GM23338 (cell line): Measurements from ENCODE around the gene CATSPERZ. TPM values are rescaled to one million over a fixed set of nuclear protein-coding genes. Genes with fewer than 3 reads are reported as not detected.
A peak's percentile ranks its signal among the peaks of the same experiment; 100 is the strongest.

Source experiments
- ATAC-seq: fragments of 200-7000 bp; cut with Tn5 transposase; 3 replicates; pipeline ENCODE4 v1.9.1; 2020
- DNase-seq: peaks from one replicate; pipeline ENCODE4 v3.0.0-alpha.2; 2015; ENCODE audit warnings: low spot score
- H2AFZ ChIP-seq: fragments of 200-600 bp; sonication (generic); 2 replicates; pipeline ENCODE4 v1.8.0; 2016; ENCODE audit warnings: antibody characterized with exemption, mild to moderate bottlenecking, moderate library complexity
- H3F3A ChIP-seq: fragments of 200-600 bp; sonication (generic); replicated peaks from 2 replicates; pipeline ENCODE4 v1.8.0; 2017; ENCODE audit warnings: antibody characterized with exemption, mixed run types, low read depth
- H3K27ac ChIP-seq: fragments of 200-600 bp; sonication (generic); 2 replicates; pipeline ENCODE4 v1.6.1; 2016; ENCODE audit warnings: low read depth
- H3K27me3 ChIP-seq: fragments of 200-600 bp; sonication (generic); 2 replicates; pipeline ENCODE4 v1.8.0; 2016; ENCODE audit warnings: mild to moderate bottlenecking, mixed run types, moderate library complexity; ENCODE audit not compliant: insufficient read depth
- H3K36me3 ChIP-seq: fragments of 200-600 bp; sonication (generic); 2 replicates; pipeline ENCODE4 v1.8.0; 2016; ENCODE audit warnings: mild to moderate bottlenecking; ENCODE audit not compliant: insufficient read depth
- H3K4me1 ChIP-seq: fragments of 200-600 bp; sonication (generic); 2 replicates; pipeline ENCODE4 v1.8.0; 2016; ENCODE audit warnings: mild to moderate bottlenecking, moderate library complexity; ENCODE audit not compliant: insufficient read depth
- H3K4me2 ChIP-seq: fragments of 200-600 bp; sonication (generic); 2 replicates; pipeline ENCODE4 v1.7.1; 2017; ENCODE audit warnings: mixed run types
- H3K4me3 ChIP-seq: fragments of 200-600 bp; sonication (generic); 2 replicates; pipeline ENCODE4 v1.6.1; 2016; ENCODE audit warnings: mixed run types
- H3K79me2 ChIP-seq: fragments of 200-600 bp; sonication (generic); replicated peaks from 2 replicates; pipeline ENCODE4 v1.8.0; 2017; ENCODE audit warnings: mild to moderate bottlenecking; ENCODE audit not compliant: insufficient read depth
- H3K9me2 ChIP-seq: fragments of 200-600 bp; sonication (generic); 2 replicates; pipeline ENCODE4 v1.8.0; 2017; ENCODE audit not compliant: insufficient read depth
- H4K20me1 ChIP-seq: fragments of 200-600 bp; sonication (generic); replicated peaks from 2 replicates; pipeline ENCODE4 v1.8.0; 2017; ENCODE audit warnings: mild to moderate bottlenecking; ENCODE audit not compliant: insufficient read depth
- H3K27ac Mint-ChIP-seq: 2 replicates; pipeline ENCODE4 v1.8.0; 2020; ENCODE audit warnings: inconsistent platforms, mild to moderate bottlenecking, moderate library complexity, mixed read lengths
- H3K27me3 Mint-ChIP-seq: 3 replicates; pipeline ENCODE4 v1.8.0; 2022; ENCODE audit warnings: low read depth, mild to moderate bottlenecking, moderate library complexity, mixed read lengths, inconsistent platforms; ENCODE audit not compliant: insufficient read depth, poor library complexity
- H3K36me3 Mint-ChIP-seq: 3 replicates; pipeline ENCODE4 v1.8.0; 2021; ENCODE audit warnings: low read depth, mild to moderate bottlenecking, inconsistent platforms, moderate library complexity, mixed read lengths
- H3K4me1 Mint-ChIP-seq: 3 replicates; pipeline ENCODE4 v1.8.0; 2020; ENCODE audit warnings: mild to moderate bottlenecking, inconsistent platforms, mixed read lengths
- H3K4me3 Mint-ChIP-seq: 3 replicates; pipeline ENCODE4 v1.8.0; 2021; ENCODE audit warnings: moderate library complexity, mild to moderate bottlenecking, inconsistent platforms, mixed read lengths
- H3K9me3 Mint-ChIP-seq: 3 replicates; pipeline ENCODE4 v1.8.0; 2020; ENCODE audit warnings: moderate library complexity, mild to moderate bottlenecking, inconsistent platforms, mixed read lengths
- CREB1 ChIP-seq: fragments of 250-450 bp; sonication (Bioruptor Pico); IDR thresholded peaks from 2 replicates; pipeline ENCODE4 v1.5.0; 2020; ENCODE audit warnings: low read depth, mild to moderate bottlenecking, moderate library complexity
- CTCF ChIP-seq, 2 experiments: fragments of 200-600 bp in 1 of 2; sonication (generic) in 1 of 2; conservative IDR thresholded peaks; 2 replicates each; pipeline versions ENCODE4 v1.5.1 to v1.6.1; 2016 to 2017; ENCODE audit warnings: antibody characterized with exemption in 2 of 2, low read depth in 2 of 2, mild to moderate bottlenecking in 2 of 2, moderate library complexity in 1 of 2
- ETS1 ChIP-seq: IDR thresholded peaks from 2 replicates; pipeline ENCODE4 v1.6.1; 2016; ENCODE audit warnings: antibody characterized with exemption
- EZH2 ChIP-seq: fragments of 200-600 bp; sonication (generic); IDR thresholded peaks from one replicate; pipeline ENCODE4 v1.8.0; 2017; ENCODE audit warnings: antibody characterized with exemption, mild to moderate bottlenecking, low read depth; ENCODE audit not compliant: unreplicated experiment
- JUNB ChIP-seq: IDR thresholded peaks from one replicate; pipeline ENCODE4 v1.6.1; 2016; ENCODE audit warnings: antibody characterized with exemption; ENCODE audit not compliant: unreplicated experiment
- NANOG ChIP-seq: IDR thresholded peaks from 2 replicates; pipeline ENCODE4 v1.6.1; 2016; ENCODE audit warnings: antibody characterized with exemption, borderline replicate concordance
- POLR2AphosphoS5 ChIP-seq: IDR thresholded peaks from 2 replicates; pipeline ENCODE4 v1.6.1; 2016; ENCODE audit warnings: antibody characterized with exemption, low read depth
- REST ChIP-seq: IDR thresholded peaks from one replicate; pipeline ENCODE4 v1.6.1; 2018; ENCODE audit warnings: antibody characterized with exemption; ENCODE audit not compliant: unreplicated experiment
- STAT1 ChIP-seq: IDR thresholded peaks from one replicate; pipeline ENCODE4 v1.6.1; 2016; ENCODE audit warnings: antibody characterized with exemption; ENCODE audit not compliant: unreplicated experiment
- ZNF114 ChIP-seq: fragments of 250-450 bp; sonication (Bioruptor Pico); IDR thresholded peaks from 2 replicates; pipeline ENCODE4 v1.5.0; 2020; ENCODE audit warnings: mild to moderate bottlenecking, moderate library complexity
- ZNF331 ChIP-seq: fragments of 250-450 bp; sonication (Bioruptor Pico); IDR thresholded peaks from 2 replicates; pipeline ENCODE4 v1.5.0; 2020; ENCODE audit warnings: low read depth, mild to moderate bottlenecking, moderate library complexity
- polyA plus RNA-seq: library from polyadenylated mRNA; unstranded; fragments of >200 nt; fragmentation: Nextera tagmentation; extraction: Ambion mirVana; gene quantifications from 2 replicates; pipeline ENCODE4 v1.2.1, GENCODE V29; 2016
- total RNA-seq: library from RNA; depleted of rRNA; stranded (reverse); fragments of >200 nt; shearing (Covaris generic); gene quantifications from 2 replicates; pipeline ENCODE4 v1.2.3, GENCODE V29; 2014

Gene CATSPERZ
- total and polyA plus RNA-seq, 2 experiments from 2014 or later, result 0.99 TPM; not detected in 1

DNA sequence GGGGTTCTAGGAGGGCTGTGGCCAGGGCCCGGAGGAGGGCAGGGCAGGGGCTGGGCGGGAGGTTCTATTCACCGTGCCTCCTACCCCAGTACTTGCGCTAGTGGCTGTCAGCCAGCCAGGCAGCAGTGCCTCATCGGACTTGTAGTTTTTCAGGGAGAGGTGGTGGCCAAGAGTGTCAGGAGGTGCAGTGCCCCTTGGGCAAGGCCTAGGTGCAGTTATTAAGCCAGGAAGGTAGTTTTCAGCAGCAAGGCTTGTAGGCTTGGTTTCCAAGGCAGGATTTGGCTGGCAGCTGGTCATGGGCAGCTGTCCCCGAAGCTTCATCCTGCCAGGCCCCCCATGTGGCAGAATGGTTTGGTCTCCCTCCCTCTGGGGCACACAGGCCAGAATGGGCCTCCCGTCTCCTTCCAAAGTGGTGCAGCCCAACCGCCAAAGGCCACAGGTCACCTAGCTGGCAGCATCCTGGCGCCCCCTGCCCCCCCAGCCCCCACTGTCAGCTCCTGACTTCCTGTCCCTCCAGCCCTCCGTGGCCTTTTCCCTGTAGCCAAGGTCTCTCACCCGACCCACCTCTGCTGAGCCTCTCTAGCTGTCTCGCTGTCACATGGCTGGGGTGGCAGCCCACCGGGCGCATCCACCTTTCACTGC lies 48.3 kb downstream of the CATSPERZ start:
- H3K27ac Mint-ChIP-seq, result no peak overlapping the region

DNA sequence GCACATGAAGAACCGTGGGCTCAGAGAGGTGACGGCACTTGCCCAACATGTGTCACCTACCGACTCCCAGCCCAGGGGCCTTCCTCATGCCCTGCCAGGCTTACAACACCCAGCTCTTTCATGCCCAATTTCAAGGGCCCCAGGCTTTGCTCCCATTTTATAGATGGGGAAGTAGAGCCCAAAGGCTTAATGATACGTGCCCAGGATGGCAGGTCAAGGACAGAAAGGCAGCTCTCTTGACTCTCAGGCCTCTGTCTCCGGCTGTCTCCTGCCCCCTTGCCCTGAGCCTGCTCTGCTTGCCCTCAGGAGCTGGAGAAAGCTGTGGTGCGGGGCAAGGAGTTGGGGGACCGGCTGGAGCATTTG lies 48.8 kb downstream of the CATSPERZ start:
- H3K4me1 ChIP-seq, result no peaks in the 10 kb centered on the region
- H3K4me3 Mint-ChIP-seq, result no peak overlapping the region
- H3K27me3 ChIP-seq, result no peaks in the 10 kb centered on the region
- no peak overlapping the region for H3K4me2 ChIP-seq
- ATAC-seq, result no peak
- no peaks in the 10 kb centered on the region for H3F3A ChIP-seq
- H3K79me2 ChIP-seq, result no peaks in the 10 kb centered on the region
- no peak overlapping the region for H3K27ac Mint-ChIP-seq
- no peak for DNase-seq
- peaks cover 19% of the 10 kb centered on the region for H3K27me3 Mint-ChIP-seq
- TF ChIP-seq EZH2, result no peak
- no peak for TF ChIP-seq REST
- TF ChIP-seq CREB1, result no peak
- no peak for TF ChIP-seq JUNB
- no peak for TF ChIP-seq ZNF114 (CRISPR knock-in tag)
- no peak for TF ChIP-seq POLR2AphosphoS5
- TF ChIP-seq CTCF (conservative IDR thresholded peaks at IDR 0.05; ENCODE audit: low read depth in 2 of 2), result no peak
- no peak for TF ChIP-seq NANOG
- TF ChIP-seq STAT1, result no peak
- no peak for TF ChIP-seq ETS1
- no peak for TF ChIP-seq ZNF331 (CRISPR knock-in tag)
- no peak overlapping the region for H3K27ac ChIP-seq
- no peak overlapping the region for H3K4me3 ChIP-seq
- H2AFZ ChIP-seq, result no peak overlapping the region
- no peaks in the 10 kb centered on the region for H3K36me3 ChIP-seq
- no peaks in the 10 kb centered on the region; the same call in 2 of the 3 replicates for H3K36me3 Mint-ChIP-seq
- no peaks in the 10 kb centered on the region for H3K9me3 Mint-ChIP-seq
- H4K20me1 ChIP-seq, result no peaks in the 10 kb centered on the region
- H3K9me2 ChIP-seq, result no peaks in the 10 kb centered on the region
- H3K4me1 Mint-ChIP-seq, result peaks cover 2% of the 10 kb centered on the region; the same call in 2 of the 3 replicates

More for the DNA sequence above, 48.3 kb downstream of the CATSPERZ start:
- H3K9me3 Mint-ChIP-seq, result no peaks in the 10 kb centered on the region
- no peak overlapping the region for H3K4me3 Mint-ChIP-seq
- no peaks in the 10 kb centered on the region; the same call in 2 of the 3 replicates for H3K36me3 Mint-ChIP-seq
- ATAC-seq (peak; percentile 20), DNase-seq (peak; percentile 62)
- no peak overlapping the region for H3K4me2 ChIP-seq
- H3K36me3 ChIP-seq, result no peaks in the 10 kb centered on the region
- H3K27me3 ChIP-seq, result no peaks in the 10 kb centered on the region
- peaks cover 2% of the 10 kb centered on the region; the same call in 2 of the 3 replicates for H3K4me1 Mint-ChIP-seq
- H3K4me3 ChIP-seq, result no peak overlapping the region
- H3K27me3 Mint-ChIP-seq, result peaks cover 22% of the 10 kb centered on the region
- no peak overlapping the region for H2AFZ ChIP-seq
- H3K27ac ChIP-seq, result no peak overlapping the region
- no peaks in the 10 kb centered on the region for H3K9me2 ChIP-seq
- H3K79me2 ChIP-seq, result no peaks in the 10 kb centered on the region
- TF ChIP-seq EZH2 (no peak), CTCF (conservative IDR thresholded peaks at IDR 0.05; ENCODE audit: low read depth in 2 of 2) (no peak), ZNF331 (CRISPR knock-in tag) (no peak)
- H3K4me1 ChIP-seq, result no peaks in the 10 kb centered on the region; the same call in 1 of the 2 replicates
- H4K20me1 ChIP-seq, result no peaks in the 10 kb centered on the region
- H3F3A ChIP-seq, result no peaks in the 10 kb centered on the region
